HG03108 (cell line): ENCODE data around the gene ENO1.
"Not testable (repeated sequence)": the region's sequence is repeated elsewhere in the genome, so short reads cannot be mapped to it uniquely, and the experiment has no call there.

Source experiments
- ATAC-seq: cut with Tn5 transposase; IDR thresholded peaks from one replicate; pipeline ENCODE4 v1.9.1; 2021; ENCODE audit warnings: moderate library complexity; ENCODE audit not compliant: unreplicated experiment

The ENO1 gene

DNA sequence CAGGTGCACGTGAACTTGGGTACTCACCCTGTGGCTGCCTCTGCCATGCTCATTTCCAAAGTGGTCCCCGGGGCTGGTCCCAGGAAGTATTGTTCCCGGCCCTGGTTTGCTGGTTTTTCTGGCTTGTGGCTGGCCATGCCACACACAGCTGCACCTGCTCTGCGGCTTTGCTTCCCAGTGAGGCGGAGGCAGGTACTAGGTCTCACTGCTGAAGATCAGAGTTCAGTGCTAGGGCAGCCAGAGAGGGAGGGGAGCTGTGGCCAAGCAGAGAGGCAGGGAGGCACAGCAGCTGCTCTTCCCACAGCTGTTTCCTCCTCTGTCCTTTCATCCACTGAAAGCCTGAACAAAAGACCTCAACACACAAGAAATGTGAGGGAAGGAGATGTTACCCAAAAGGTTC, 30.5 kb downstream of the ENO1 start:
- no peak for ATAC-seq

DNA sequence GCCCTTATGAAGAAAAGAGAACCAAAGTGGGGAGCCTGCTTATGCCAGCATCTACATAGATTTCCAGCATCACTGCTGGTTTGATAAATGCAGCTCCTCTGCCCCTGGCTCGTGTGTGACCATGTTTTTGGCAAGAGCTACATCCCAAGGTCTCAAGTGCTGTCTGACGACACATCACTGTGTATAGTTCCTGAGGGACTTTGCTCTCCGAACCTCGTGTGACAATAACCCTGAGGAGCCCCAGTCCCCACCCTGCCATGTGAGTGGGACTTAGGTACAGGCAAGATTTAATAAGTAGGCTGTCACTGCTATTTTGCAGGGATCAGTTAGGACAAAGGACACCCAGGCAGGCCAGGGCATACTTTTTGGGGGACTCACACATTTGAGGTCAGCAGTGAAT, 32.2 kb downstream of the ENO1 start:
- ATAC-seq = no peak

DNA sequence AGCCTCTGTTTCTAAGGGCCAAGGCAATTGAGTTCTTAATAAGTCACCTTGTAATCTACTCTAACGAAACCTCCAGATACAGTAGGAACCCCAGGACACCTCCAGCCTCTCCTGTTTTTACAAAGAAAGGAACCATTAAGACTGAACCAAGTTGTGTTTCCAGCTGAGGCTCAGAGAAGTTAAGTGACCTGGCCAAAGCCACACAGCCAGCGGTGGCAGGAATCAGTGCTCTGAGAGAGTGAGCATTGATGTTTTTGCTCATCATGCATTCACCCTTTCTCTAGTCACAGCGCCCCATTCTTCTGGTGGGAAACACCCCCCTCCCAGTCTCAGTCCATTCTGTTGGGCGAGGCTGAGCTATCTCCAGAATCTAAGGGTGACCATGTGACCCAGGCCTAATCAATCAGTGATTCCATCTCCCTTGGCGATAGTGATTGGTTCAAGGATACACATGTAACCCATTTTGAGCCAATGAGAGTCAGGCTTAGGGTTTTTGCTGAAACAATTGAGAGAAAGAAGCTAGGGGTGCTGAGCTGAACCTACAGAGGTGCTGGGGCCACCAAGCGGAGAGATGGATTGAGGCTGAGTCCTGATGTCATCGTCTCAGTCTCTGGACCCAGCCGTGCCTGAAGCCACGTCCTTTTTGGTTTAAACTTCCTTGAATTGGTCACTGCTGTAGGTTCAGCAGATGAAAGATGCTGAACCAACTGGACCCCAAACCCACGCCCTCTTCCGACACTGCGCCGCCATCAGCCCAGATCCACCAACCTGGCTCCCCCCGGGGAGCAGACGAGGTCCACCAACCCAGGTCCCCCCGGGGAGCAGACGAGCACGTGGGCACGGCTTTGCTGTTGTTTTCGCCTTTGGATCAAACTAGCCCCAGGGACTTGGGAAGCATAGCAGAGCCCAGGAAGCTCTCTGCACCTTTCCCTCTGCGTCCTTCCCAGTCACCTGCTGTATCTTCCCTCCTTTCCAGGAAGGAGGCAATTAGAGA, 33.1 kb downstream of the ENO1 start:
- ATAC-seq = no peak

DNA sequence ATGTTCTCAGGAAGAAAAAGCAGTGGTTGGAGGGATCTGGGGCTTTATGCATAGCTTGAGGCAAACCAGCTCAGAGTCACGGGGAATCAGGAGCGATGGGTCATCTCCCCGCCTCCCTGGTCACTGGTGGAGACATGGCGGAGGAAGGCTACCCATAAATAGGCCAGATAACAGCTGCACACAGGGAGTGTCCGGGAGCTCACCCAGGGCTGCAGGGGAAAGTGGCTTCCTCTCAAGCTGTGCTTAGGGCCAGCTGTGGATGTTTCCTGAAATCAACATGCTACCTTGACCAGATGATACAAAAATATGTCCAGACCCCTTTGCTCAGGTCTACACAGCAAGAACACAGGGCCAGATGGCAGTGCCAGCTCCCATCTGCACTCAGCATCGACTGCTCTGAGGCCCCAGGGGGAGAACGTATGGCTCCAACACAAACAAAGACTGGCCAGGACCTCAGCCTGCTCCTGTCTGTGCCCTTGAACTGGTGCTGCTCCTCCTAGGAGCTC, 33.9 kb downstream of the ENO1 start:
- ATAC-seq = no peak

DNA sequence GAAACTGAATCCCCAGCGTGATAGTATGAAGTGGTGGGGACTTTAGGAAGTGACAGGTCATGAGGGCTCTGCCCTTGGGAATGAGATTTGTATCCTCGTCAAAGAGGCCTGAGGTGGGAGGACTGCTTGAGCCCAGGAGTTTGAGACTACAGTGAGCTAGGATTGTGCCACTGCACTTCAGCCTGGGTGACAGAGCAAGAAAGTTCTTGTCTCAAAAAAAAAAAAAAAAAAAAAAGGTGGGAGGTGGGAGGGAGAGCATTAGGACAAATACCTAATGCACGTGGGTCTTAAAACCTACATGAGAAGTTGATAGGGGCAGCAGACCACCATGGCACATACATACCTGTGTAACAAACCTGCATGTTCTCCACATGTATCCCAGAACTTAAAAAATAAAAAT, 37.1 kb downstream of the ENO1 start:
- ATAC-seq = no peak

DNA sequence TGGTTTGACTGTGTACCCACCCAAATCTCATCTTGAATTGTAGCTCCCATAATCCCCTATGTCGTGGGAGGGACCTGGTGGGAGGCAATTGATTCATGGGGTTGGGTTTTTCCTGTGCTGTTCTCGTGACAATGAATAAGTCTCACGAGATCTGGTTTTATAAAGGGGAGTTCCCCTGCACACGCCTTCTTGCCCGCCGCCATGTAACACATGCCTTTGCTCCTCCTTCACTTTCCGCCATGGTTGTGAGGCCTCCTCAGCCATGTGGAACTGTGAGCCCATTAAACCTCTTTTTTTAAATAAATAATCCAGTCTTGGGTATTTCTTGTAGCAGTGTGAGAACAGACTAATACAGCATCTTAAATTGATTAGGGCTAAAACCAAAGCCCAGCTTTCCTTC, 38.5 kb downstream of the ENO1 start:
- ATAC-seq = no peak

DNA sequence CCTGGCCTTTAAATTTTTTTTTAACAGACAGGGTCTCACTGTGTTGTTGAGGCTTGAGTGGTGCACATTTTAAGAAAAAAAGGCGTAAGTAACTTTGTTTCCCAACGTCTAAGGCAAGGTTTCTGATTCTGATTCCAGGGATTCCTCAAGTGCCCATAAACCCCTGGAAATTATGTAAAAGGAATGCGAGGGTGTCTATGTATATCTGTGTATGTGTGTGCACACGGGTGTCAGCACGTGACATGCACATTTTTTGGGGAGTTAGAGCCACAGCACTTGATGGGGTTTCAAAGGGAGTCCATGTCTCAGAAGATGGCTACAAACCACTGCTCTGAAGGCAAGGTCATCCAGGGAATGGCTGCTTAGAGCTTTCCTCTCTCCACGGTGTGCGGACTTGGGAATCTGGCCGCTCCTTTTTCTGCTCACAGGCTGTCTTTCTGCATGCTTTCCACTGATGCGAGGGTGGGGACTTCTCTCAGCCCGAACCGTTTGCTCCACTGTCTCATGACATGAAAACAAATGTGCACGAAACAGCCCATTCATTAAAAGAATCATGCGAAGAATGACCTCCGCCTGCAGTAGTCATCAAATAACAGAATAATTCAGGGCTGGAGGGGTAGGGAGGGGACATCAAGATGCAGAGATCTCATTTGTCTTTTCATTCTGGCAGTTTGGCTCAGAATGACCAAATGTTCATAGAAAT, 42.4 kb downstream of the ENO1 start:
- no peak for ATAC-seq

DNA sequence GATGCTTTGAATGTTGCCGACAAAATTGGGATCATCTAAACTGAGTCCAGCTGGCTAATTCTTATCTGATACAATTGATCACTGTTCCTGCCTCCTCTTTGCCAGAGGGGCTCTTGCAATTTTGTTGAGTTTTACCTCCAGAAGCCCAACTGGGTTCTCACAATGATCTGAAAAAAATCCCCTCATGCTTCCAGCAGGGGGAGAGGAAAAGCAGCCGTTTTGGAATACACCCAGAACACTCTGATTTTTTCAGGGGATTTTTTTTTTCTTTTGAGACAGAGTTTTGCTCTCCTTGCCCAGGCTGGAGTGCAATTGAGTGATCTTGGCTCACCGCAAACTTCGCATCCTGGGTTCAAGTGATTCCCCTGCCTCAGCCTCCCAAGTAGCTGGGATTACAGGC, 47.1 kb downstream of the ENO1 start:
- ATAC-seq = no peak

DNA sequence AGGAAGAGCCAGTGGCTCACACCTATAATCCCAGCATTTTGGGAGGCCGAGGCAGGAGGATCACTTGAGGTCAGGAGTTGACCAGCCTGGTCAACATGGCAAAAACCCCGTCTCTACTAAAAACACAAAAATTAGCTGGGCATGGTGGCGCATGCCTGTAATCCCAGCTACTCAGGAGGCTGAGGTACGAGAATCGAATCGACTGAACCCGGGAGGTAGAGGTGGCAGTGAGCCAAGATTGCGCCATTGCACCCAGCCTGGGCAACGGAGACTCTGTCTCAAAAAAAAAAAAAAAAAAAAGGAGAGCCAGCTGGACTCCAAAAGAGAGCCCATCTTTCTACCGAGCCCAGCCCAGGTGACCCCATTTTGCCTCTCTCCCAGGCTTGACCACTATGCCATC, 47.8 kb downstream of the ENO1 start:
- ATAC-seq = not testable (repeated sequence)

DNA sequence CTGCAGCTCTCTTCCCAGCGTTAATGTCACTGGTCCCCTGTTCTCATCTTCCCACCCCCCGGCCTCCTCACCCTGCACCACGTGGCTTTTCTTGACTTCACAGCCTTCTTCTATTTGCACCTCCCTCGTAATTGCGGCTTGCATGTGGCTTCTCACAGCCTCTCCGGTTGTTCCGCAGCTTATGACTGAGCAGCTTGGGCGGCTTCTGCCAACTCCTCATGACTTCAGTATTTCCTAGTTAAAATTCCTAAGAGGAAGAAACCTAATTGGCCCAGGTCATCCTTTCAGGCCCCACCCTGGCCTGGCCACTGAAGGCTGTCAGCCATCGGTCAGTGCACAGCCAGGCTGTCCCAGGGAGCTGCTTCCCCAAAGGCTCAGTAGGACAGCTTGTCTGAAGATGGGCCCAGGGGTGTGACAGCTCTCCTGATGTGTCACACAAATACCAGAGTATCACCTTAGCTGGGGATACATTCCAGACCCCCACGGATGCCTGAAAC, 52.5 kb downstream of the ENO1 start:
- no peak for ATAC-seq

DNA sequence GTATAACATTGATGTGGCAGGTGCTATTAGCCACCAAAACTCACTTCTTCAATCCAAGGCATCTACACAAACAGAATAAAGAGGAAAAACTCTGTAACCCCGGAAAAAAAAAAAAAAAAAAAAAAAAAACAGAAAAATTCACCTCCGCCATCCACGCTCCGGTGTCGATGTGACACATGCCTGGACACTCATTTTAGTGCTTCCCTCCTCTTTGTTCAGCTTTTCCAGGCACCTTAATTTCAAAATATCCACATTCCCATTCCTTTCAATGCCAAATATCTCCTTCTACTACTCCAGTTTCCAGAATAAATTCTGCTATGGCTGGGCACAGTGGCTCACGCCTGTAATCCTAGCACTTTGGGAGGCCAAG, 55.2 kb downstream of the ENO1 start:
- ATAC-seq = no peak

DNA sequence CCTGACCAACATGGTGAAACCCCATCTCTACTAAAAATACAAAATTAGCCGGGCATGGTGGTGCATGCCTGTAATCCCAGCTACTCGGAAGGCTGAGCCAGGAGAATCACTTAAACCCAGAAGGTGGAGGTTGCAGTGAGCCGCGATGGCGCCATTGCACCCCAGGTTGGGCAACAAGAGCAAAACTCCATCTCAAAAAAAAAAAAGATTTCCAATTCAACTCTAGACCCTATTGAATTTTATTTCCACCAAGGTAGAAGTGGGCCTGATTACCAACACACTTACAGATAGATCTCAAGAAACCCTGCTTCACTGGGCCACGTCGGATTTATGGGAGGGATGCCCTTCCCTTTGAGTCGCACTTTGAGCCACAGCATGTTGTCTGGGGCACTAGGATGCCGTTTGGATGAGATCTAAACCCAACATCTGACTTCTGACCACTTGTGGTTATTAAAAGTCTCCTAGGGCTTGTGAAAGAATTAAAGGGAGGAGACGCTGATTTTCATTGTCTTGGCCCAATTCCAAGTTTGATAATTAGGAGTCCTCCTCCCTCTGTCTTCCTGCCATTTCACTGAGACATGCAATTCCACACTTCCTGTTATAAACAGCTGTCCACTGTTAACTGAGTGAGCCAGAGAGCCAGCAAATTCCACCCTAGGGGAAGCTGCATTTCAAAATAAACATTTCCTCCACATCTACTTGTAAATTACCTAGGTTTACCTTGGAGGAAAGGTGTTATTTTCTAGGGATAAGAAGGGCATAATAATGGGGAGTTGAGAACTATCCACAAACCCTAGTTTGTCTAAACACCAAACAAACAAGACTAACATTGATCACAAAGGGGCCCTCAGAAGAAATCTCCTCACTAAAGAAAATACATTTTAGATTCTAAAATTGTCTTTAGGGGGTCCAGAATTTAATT, 55.9 kb downstream of the ENO1 start:
- no peak for ATAC-seq

DNA sequence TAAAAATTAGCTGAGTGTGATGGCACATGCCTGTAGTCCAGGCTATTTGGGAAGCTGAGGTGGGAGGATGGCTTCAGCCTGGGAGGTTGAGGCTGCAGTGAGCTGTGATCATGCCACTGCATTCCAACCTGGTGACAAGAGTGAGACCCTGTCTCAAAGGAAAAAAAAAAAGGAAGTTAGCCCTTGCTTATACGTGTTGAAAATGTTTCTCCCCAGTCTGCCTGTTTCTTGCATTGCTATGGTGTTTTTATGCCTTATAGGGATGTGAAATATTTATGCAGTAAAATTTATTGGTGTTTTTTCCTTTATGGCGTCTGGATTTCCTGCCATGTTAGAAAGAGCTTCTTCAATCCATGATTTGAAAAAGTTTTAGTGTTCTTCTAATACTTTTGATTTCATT, 57.4 kb downstream of the ENO1 start:
- ATAC-seq = no peak

DNA sequence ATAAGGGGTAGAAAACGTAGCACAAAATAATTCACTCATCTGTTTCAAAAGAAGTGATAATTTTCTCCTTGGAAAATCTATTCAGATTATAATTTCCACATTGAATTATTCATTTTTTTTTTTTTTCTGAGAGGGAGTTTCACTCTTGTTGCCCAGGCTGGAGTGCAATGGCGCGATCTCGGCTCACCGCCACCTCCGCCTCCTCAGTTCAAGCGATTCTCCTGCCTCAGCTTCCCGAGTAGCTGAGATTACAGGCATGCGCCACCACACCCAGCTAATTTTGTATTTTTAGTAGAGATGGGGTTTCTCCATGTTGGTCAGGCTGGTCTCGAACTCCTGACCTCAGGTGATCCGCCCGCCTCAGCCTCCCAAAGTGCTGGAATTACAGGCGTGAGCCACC, 59.7 kb downstream of the ENO1 start:
- ATAC-seq = not testable (repeated sequence)

DNA sequence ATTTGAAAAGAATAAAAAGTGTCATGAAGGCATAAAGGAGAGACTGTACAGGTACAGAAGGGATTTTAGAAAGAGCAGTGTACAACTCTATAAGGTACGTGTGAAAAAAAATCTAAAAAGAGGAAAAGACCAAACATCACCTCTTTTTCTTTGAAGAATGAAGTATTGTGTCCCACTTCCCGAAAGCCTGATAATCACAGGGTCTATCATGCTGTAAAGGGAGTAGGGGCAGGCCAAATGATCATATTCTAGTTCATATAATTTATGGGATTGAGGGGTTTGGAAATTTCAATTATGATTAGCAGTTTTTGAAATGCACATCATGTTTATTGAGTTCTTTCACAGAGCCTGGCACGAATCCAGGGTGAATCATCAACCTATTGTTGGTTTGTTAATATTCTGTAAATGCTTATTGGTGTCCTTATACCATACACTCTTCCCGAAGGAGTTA, 60.1 kb downstream of the ENO1 start:
- no peak for ATAC-seq

DNA sequence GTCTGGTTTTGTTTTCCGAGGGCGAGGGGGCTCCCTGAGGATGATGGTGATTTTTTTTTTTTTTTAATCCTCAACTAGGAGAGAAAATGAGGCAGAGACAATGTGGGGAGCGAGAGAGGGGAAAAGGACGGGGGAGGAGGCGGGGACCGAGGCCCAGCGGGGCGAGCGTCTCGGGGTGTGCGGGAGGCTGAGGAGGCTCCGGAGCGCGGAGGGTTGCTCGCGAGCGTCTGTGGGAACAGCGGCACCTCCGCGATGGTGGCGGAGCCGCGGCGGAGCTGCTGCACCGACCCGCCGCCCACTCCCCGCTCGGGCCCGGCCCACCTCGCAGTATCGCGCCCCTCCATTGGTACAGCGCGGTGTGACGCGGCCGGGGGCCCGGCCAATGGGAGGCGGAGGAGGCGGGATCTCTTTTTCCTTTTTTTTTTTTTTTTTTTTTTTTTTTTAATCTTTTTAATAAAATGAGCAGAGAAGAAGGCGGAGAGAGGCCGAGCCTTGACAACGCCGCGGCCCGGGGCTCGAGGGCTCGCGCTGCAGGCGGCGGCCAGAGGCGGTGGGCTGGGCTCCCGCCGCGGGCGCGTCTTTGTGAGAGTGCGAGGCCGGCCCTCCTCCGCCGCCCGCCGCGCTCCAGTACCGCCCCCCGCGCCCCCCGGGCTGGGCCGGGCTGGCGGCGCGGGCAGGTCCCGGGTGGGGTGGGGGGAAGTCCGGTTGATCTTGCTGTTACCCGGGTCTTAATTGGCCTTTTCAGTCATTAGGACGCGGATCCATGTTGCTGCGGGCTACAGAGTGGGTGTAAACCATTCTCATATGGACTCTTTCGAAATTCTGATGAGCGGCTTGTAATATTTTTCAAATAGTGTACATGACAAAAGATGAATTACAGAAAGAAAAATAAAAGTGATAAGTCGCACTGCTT, 60.8 kb downstream of the ENO1 start, which contains the start of gene RERE:
TSS of gene RERE (minus strand) at position 229 of the 913 bp plus-strand sequence.
- ATAC-seq = peak; percentile 89

DNA sequence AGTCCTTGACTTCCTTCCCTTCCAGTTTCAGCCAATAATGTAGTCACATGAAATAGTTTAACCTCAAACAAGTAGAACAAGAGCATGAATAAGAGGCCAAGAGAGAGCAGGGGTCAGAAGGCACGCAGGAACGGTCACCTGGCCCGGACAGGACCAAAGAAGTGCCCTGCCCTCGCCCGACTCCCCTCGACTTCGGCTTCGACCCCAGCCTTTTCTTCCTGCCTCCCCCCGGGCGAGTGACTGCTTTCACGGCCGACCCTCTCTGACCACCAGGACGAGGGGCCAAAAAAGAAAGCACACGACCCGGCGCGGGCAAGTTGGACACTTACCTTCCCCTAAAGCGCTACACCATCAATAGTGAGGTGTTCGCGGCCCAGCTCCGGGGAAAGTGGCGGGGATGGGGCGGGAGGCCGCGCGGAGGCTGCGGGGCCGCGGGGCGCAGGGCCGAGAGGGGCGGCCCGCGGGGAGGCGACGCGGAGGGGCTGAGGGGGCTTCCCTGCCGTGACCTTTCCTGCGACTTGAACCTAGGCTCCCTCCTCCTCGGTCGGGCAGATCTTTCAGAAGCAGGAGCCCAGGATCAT, 61.6 kb downstream of the ENO1 start:
- no peak for ATAC-seq

DNA sequence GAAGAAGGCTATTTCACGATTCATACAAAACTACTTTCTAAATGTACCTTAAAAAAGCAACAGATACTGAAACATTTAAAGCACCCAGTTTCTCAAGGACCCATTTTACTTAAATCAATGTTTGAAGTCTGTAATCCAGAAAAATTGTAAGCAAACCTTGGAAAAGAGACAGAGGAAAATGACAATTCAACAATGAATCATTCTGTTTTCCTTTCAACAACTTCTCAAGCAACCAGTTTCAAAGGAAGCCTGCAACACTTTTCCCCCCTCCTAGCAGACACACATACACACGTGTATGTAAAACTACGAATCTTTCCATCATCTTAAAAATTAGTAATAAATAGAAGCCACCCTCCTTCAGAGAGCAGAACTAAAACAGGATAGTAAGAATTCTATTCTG, 62.2 kb downstream of the ENO1 start:
- ATAC-seq = no peak

DNA sequence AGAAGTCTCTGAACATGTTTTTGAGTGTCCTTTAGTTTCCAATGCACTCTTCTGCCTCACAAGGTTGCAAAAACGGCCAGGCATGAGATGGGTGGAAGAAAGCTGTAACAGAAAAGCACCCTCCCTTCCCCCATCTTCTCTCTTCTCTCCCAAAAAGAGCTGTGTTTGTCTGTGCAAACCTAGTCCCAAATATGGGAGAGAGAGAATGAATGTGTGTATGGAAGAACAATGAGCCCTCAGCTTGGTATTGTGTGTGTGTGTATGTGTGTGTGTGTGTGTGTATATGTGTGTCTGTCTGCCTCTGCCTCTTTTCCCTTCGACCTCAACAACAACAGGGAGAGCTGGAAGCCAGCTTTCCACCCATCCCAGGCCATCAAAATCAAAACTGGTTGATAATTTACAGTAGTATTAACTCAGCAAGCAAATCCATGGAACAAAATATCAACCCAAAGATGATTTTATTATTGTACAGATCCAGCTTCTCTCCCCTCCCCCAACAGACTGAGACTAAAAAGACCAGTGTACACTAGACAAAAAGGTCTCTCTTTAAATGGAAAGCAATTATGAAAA, 62.8 kb downstream of the ENO1 start:
- no peak for ATAC-seq
